Left ventricle myocardium inferior (tissue), 1 donor: ENCODE data around the gene ALG6. TPM values are rescaled to one million over a fixed set of nuclear protein-coding genes. Genes with fewer than 3 reads are reported as not detected.

Experiments
- DNase-seq: peaks from one replicate; pipeline ENCODE4 v3.0.0-alpha.2; 2020
- H3K27ac ChIP-seq: fragments of 200-600 bp; replicated peaks from 2 replicates; pipeline ENCODE4 v1.8.0; 2021
- H3K27me3 ChIP-seq: fragments of 200-600 bp; 2 replicates; pipeline ENCODE4 v1.8.0; 2021; ENCODE audit warnings: low read depth
- H3K36me3 ChIP-seq: fragments of 200-600 bp; 2 replicates; pipeline ENCODE4 v1.8.0; 2021
- H3K4me1 ChIP-seq: fragments of 200-600 bp; 2 replicates; pipeline ENCODE4 v1.8.0; 2021
- H3K4me3 ChIP-seq: fragments of 200-600 bp; 2 replicates; pipeline ENCODE4 v1.8.0; 2021; ENCODE audit warnings: mild to moderate bottlenecking, moderate library complexity
- H3K9me3 ChIP-seq: fragments of 200-600 bp; replicated peaks from 2 replicates; pipeline ENCODE4 v1.8.0; 2021
- intact Hi-C: fragments of 100-400 bp; cut with micrococcal nuclease; formaldehyde crosslinking; loops from one replicate; pipeline ENCODE4 v1.11.0; 2022
- total RNA-seq: library from RNA; stranded (reverse); fragmentation: NEBNext Ultra II Directional; extraction: Animal tissue kit (Norgen Biotek cat#: 25700); gene quantifications from one replicate; pipeline ENCODE4 v1.2.1, GENCODE V29; 2021
- TF ChIP-seq, protein P1 (sequence below): fragments of 200-600 bp; IDR thresholded peaks from 2 replicates; pipeline ENCODE4 v1.8.0; 2021; ENCODE audit warnings: antibody characterized with exemption, mild to moderate bottlenecking, borderline replicate concordance
- donor health status: DM: no; HTN: yes; CAD: no; lungs with severe emphysema.

Gene ALG6
- total RNA-seq, 1 donor from 2014 or later = 4.0 TPM

DNA sequence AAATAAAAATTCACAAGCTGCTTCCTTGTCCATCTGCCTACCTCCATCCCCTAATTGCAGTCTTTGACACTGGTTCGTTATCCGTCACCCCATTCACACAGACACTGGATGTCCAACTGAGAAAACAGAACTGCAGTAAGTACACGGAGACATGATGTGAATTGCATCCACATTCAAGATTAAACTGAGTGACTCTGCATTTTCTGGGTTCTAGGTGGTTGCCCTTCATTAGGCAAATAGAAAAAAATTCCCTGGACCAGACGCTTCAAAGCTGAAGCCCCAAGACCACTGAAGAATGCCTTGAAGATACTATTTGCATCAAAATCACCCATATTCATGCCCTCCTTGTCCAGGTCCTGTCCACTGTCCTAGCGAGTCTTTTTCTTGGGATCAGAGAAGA, 7.9 kb upstream of the ALG6 start:
- no peak overlapping the region for H3K4me3 ChIP-seq
- H3K36me3 ChIP-seq = no peaks in the 10 kb centered on the region
- H3K4me1 ChIP-seq = no peaks in the 10 kb centered on the region
- H3K27ac ChIP-seq = no peak overlapping the region
- no peak for DNase-seq
- H3K27me3 ChIP-seq = peaks cover 65% of the 10 kb centered on the region
- no peaks in the 10 kb centered on the region for H3K9me3 ChIP-seq
- TF ChIP-seq, protein P1, sequence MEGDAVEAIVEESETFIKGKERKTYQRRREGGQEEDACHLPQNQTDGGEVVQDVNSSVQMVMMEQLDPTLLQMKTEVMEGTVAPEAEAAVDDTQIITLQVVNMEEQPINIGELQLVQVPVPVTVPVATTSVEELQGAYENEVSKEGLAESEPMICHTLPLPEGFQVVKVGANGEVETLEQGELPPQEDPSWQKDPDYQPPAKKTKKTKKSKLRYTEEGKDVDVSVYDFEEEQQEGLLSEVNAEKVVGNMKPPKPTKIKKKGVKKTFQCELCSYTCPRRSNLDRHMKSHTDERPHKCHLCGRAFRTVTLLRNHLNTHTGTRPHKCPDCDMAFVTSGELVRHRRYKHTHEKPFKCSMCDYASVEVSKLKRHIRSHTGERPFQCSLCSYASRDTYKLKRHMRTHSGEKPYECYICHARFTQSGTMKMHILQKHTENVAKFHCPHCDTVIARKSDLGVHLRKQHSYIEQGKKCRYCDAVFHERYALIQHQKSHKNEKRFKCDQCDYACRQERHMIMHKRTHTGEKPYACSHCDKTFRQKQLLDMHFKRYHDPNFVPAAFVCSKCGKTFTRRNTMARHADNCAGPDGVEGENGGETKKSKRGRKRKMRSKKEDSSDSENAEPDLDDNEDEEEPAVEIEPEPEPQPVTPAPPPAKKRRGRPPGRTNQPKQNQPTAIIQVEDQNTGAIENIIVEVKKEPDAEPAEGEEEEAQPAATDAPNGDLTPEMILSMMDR = no peak
- intact Hi-C loops = no loop called here

DNA sequence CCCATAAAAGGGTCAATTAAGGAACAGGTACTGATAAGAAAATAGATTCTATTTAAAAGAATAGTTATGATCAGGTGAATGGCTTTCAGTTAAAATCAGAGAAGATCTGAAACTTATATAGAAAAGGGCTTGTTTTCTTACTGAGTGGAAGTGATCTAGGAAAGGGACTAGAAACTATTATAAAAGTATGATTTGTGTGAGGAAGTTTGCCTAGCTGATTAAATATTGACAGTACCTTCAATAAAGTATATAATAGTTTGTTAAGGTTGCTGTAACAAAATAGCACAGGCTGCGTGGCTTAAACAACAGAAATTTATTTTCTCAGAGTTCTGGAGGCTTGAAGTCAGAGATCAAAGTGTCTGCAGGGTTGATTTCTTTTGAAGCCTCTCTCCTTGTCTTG, 5.4 kb upstream of the ALG6 start:
- H3K9me3 ChIP-seq = no peaks in the 10 kb centered on the region
- H3K36me3 ChIP-seq = no peaks in the 10 kb centered on the region
- no peak overlapping the region for H3K4me3 ChIP-seq
- no peak for DNase-seq
- TF ChIP-seq, protein P1 = no peak
- no peak overlapping the region for H3K27ac ChIP-seq
- H3K27me3 ChIP-seq = peaks cover 46% of the 10 kb centered on the region
- intact Hi-C loops = no loop called here
- H3K4me1 ChIP-seq = peaks cover 2% of the 10 kb centered on the region

DNA sequence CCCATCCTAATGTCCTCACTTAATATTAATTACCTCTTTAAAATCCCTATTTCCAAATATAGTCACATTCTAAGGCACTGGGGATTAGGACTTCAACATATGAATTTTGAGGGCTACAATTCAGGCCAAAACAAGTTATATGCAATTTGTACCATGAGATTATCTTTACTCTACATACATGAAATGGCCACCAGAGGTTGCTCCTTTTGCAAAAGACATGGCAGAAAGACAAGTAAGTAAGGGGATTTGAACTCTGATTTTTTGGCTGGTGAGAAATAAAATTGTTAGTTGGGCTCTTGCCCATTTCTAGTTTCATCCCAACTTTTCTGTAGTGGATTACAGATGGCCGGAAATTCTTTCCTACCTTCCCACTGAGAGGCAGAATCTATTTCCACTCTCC, 4.8 kb upstream of the ALG6 start:
- no peaks in the 10 kb centered on the region for H3K9me3 ChIP-seq
- intact Hi-C loops = no loop called here
- no peak overlapping the region for H3K4me3 ChIP-seq
- H3K27ac ChIP-seq = no peak overlapping the region
- no peaks in the 10 kb centered on the region for H3K36me3 ChIP-seq
- TF ChIP-seq, protein P1 = no peak
- H3K4me1 ChIP-seq = peaks cover 4% of the 10 kb centered on the region
- no peak for DNase-seq
- peaks cover 42% of the 10 kb centered on the region for H3K27me3 ChIP-seq

DNA sequence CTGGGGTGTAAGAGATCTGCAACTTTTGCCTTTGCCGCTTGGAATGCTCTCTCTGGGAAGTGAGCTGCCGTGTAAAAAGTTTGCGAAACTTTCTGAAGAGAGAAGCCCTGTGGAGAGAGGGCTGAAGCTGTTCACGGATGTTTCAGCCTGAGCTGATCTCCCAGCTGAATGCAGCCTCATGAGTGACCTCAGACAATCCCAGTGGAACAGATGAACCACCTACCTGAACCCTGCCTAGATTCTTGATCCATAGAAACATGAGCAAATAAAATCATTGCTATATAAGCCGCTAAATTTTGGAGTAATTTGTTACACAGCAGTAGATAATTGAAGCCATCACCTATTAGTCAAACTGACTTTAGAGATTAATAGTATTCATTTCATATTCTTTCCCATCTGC, 4.4 kb upstream of the ALG6 start:
- Histone ChIP-seq H3K4me3 (no peak overlapping the region), H3K9me3 (no peaks in the 10 kb centered on the region), H3K4me1 (peaks cover 9% of the 10 kb centered on the region), H3K27me3 (peaks cover 41% of the 10 kb centered on the region), H3K27ac (no peak overlapping the region), H3K36me3 (no peaks in the 10 kb centered on the region)
- TF ChIP-seq, protein P1 = no peak
- no peak for DNase-seq
- intact Hi-C loops = no loop called here

DNA sequence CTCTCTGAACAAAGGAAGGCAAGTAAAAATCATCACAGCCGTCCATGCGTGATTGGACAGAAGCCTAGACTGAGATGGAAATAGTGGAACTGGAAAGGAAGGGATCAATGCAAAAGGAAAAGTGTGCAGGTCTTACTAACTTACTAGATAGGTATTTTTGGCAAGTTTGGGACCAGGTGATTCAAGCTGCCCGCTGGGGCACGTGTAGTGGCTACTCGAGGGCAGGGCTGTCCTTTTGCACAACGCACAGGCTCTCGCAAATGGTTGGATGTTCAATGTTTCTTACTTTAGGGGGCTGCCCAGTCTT, 566 bp upstream of the ALG6 start:
- TF ChIP-seq, protein P1 = no peak
- intact Hi-C loops = no loop called here
- Histone ChIP-seq H3K4me1 (peaks cover 17% of the 10 kb centered on the region), H3K27ac (peak overlapping the region; percentile 86), H3K27me3 (peaks cover 4% of the 10 kb centered on the region), H3K9me3 (no peaks in the 10 kb centered on the region), H3K4me3 (peak overlapping the region; percentile 85), H3K36me3 (peaks cover 11% of the 10 kb centered on the region)
- no peak for DNase-seq

DNA sequence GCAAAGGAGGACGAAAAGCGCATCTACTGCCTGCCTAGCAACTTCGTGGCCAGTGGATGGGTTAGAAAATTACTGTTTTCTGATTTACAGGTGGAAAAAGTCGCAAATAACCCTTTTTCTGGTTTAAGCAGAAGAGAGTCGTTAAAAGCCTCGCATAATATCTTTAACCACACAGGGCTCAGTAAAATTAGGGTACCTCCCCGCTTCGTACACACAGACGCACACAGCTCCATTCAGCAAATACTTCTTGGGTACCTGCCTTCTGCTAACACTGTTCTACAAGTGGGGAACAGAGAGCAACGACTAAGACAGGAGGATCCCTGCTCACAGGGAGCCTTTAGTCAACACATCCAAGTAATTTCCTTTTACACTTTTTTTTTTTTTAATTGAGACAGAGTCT, 704 bp downstream of the ALG6 start:
- intact Hi-C loops = no loop called here
- no peak for DNase-seq
- Histone ChIP-seq H3K4me3 (peak overlapping the region; percentile 85), H3K9me3 (no peaks in the 10 kb centered on the region), H3K36me3 (peaks cover 20% of the 10 kb centered on the region), H3K4me1 (peaks cover 17% of the 10 kb centered on the region), H3K27me3 (peaks cover under 1% of the 10 kb centered on the region), H3K27ac (peak overlapping the region; percentile 86)
- TF ChIP-seq, protein P1 = no peak
